SU-DHL-6 (cell line): ENCODE measurements around the gene TTC39C.

ENCODE experiments used
- EZH2phosphoT487 ChIP-seq: fragments of 200-600 bp; sonication (generic), shearing (Covaris generic); conservative IDR thresholded peaks from 2 replicates; pipeline ENCODE4 v1.6.1; 2018; ENCODE audit warnings: mild to moderate bottlenecking, antibody characterized with exemption, low read length, moderate library complexity, mixed read lengths
- TF ChIP-seq, protein P1 (sequence below): fragments of 200-600 bp; sonication (generic); IDR thresholded peaks from one replicate; pipeline ENCODE4 v1.5.1; 2017; ENCODE audit warnings: antibody characterized with exemption, mild to moderate bottlenecking, low read length, moderate library complexity; ENCODE audit not compliant: insufficient read depth, poor library complexity, severe bottlenecking

DNA sequence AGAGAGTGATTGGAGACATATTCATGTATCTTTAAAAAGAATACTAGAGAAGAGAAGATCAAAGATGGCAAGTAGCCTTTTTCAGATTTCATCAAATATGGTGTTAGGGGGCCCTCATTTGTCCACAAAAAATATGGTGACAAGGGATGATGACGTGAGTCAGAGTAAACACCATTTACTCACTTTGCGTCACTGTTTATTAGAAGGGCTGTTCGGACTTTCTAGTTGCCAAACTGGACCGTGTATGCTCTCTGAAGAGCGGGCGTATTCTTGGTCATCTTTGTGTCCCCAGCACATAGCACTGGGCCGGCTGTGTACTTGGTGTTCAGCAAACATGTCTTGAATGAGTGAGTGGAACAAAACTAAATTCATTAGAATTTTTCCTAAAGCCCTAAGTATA, 37.5 kb downstream of the TTC39C start:
- TF ChIP-seq, protein P1, sequence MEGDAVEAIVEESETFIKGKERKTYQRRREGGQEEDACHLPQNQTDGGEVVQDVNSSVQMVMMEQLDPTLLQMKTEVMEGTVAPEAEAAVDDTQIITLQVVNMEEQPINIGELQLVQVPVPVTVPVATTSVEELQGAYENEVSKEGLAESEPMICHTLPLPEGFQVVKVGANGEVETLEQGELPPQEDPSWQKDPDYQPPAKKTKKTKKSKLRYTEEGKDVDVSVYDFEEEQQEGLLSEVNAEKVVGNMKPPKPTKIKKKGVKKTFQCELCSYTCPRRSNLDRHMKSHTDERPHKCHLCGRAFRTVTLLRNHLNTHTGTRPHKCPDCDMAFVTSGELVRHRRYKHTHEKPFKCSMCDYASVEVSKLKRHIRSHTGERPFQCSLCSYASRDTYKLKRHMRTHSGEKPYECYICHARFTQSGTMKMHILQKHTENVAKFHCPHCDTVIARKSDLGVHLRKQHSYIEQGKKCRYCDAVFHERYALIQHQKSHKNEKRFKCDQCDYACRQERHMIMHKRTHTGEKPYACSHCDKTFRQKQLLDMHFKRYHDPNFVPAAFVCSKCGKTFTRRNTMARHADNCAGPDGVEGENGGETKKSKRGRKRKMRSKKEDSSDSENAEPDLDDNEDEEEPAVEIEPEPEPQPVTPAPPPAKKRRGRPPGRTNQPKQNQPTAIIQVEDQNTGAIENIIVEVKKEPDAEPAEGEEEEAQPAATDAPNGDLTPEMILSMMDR = no peak
- TF ChIP-seq EZH2phosphoT487 = no peak
